Prostate gland (tissue), 2 donors: Measurements from ENCODE around the gene SMPX. TPM values are rescaled to one million over a fixed set of nuclear protein-coding genes. Genes with fewer than 3 reads are reported as not detected.

Source experiments
- DNase-seq: peaks from one replicate; pipeline ENCODE4 v3.0.0-alpha.2; 2019; ENCODE audit warnings: low spot score
- H3K27ac ChIP-seq, 2 donors: fragments of 200-600 bp; sonication (generic); 2 replicates each; pipeline ENCODE4 v1.5.1; 2017 to 2019
- H3K27me3 ChIP-seq: fragments of 200-600 bp; sonication (generic); replicated peaks from 2 replicates; pipeline ENCODE4 v1.5.1; 2019; ENCODE audit not compliant: insufficient read depth
- H3K36me3 ChIP-seq, 2 donors: fragments of 200-600 bp; sonication (generic); 1 replicate in 1 of 2; 2 replicates in 1 of 2; pipeline versions ENCODE4 v1.5.1 to v1.8.1; 2017 to 2019
- H3K4me1 ChIP-seq: fragments of 200-600 bp; sonication (generic); replicated peaks from 2 replicates; pipeline ENCODE4 v1.5.1; 2019
- H3K4me3 ChIP-seq, 2 donors: fragments of 200-600 bp; sonication (generic); 2 replicates each; pipeline ENCODE4 v1.5.1; 2017 to 2019
- H3K9me3 ChIP-seq: fragments of 200-600 bp; sonication (generic); 2 replicates; pipeline ENCODE4 v1.5.1; 2017
- POLR2A ChIP-seq: fragments of 450-650 bp; IDR thresholded peaks from one replicate; pipeline ENCODE4 v1.6.1; 2016; ENCODE audit warnings: antibody characterized with exemption, mild to moderate bottlenecking
- POLR2AphosphoS5 ChIP-seq: sonication (generic); formaldehyde crosslinking; IDR thresholded peaks from one replicate; pipeline ENCODE4 v1.6.1; 2017; ENCODE audit warnings: antibody characterized with exemption
- WGBS: methylation state at CpG from one replicate; pipeline ENCODE4 v1.1.5; 2018; 5-methylcytosine and 5-hydroxymethylcytosine counted together
- intact Hi-C: fragments of 100-400 bp; cut with DNase I; formaldehyde crosslinking; loops from one replicate; pipeline ENCODE4 v1.14.2; 2022
- total RNA-seq, 2 donors: library from RNA; depleted of rRNA; stranded (reverse); fragments of >200 nt; gene quantifications; one replicate each; pipeline ENCODE4 v1.1.0, GENCODE V29; 2016
- TF ChIP-seq, protein P1 (sequence below), 4 experiments: fragments of 200-600 bp in 2 of 4; fragments of 450-650 bp in 2 of 4; sonication (generic) in 2 of 4; IDR thresholded peaks; 1 replicate in 3 of 4; 2 replicates in 1 of 4; pipeline ENCODE4 v1.5.1; 2016 to 2019; ENCODE audit warnings: antibody characterized with exemption in 4 of 4, mild to moderate bottlenecking in 2 of 4, moderate library complexity in 2 of 4

Gene SMPX
- total RNA-seq, 2 donors from 2014 or later, result 4.2 TPM; not detected in 1

DNA sequence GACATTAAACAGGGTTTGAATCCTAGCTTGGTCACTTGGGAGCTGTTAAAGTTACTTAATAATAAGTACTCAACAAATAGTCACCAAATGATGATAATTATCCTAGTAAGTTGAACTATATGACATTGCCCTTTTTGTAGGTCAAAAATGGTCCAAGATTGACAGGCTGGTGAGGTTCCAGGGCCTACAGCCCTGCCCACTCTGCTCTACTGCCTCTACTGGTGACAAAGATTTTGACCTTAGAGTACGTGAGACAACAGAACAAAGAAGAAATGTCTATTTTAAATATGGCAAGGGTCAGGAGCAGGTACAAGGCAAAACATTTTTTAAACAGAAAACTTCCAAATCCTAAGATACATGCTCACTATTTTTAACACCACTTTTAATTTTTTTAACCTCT, 572 bp upstream of the SMPX start:
- no peaks in the 10 kb centered on the region for H3K36me3 ChIP-seq
- intact Hi-C loops, result no loop called here

DNA sequence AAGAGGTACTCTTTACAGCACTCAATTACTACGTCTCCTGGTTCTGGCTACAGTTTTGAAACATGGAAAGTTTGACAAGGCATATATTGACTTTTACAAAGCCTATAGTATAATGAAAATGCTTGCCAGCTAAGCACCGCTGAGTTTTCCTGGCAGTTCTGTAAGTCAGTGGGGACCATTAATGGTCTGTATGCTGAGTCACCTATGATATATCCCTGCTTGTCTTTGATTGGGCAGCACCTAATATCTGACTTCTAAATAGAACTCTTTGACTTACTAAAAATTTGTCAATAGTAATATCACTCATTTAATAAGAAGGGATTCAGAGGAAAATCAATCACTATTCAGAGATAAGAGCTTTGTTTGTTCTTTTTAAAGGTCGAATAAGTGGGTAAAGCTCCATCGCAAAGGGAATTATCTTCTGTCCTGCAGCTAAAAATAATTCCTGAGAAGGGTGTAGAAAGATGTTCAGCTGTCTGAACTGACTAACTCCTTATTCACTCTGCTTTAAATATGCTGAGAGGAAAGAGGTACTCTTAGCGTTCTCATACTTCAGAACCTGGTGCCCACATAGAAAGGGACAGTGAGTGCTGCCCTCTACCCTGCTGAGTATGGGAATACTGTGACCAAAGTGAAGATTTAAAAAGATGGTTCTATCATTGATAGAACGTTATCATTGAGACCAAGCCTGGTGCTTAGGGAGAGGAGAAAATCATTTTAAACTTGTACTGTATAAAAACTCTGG, 959 bp downstream of the SMPX start:
- Histone ChIP-seq H3K4me1 (no peaks in the 10 kb centered on the region), H3K9me3 (no peaks in the 10 kb centered on the region), H3K36me3 (no peaks in the 10 kb centered on the region), H3K27me3 (no peaks in the 10 kb centered on the region), H3K4me3 (no peak overlapping the region), H3K27ac (no peak overlapping the region)
- whole genome bisulfite sequencing, result 78% methylated on average over 6 of the region's 6 CpGs
- intact Hi-C loops, result no loop called here
- no peak for DNase-seq
- TF ChIP-seq, protein P1, sequence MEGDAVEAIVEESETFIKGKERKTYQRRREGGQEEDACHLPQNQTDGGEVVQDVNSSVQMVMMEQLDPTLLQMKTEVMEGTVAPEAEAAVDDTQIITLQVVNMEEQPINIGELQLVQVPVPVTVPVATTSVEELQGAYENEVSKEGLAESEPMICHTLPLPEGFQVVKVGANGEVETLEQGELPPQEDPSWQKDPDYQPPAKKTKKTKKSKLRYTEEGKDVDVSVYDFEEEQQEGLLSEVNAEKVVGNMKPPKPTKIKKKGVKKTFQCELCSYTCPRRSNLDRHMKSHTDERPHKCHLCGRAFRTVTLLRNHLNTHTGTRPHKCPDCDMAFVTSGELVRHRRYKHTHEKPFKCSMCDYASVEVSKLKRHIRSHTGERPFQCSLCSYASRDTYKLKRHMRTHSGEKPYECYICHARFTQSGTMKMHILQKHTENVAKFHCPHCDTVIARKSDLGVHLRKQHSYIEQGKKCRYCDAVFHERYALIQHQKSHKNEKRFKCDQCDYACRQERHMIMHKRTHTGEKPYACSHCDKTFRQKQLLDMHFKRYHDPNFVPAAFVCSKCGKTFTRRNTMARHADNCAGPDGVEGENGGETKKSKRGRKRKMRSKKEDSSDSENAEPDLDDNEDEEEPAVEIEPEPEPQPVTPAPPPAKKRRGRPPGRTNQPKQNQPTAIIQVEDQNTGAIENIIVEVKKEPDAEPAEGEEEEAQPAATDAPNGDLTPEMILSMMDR (IDR thresholded peaks at IDR 0.05), result no peak
- TF ChIP-seq POLR2A (no peak), POLR2AphosphoS5 (no peak)

More for the DNA sequence above, 572 bp upstream of the SMPX start:
- H3K9me3 ChIP-seq, result no peaks in the 10 kb centered on the region
- WGBS, result 93% methylated on average over 1 of the region's 1 CpG
- no peak overlapping the region for H3K4me3 ChIP-seq
- DNase-seq, result no peak
- H3K27me3 ChIP-seq, result no peaks in the 10 kb centered on the region
- TF ChIP-seq POLR2AphosphoS5 (no peak), POLR2A (no peak)
- TF ChIP-seq, protein P1 (IDR thresholded peaks at IDR 0.05), result no peak
- no peaks in the 10 kb centered on the region for H3K4me1 ChIP-seq
- no peak overlapping the region for H3K27ac ChIP-seq

DNA sequence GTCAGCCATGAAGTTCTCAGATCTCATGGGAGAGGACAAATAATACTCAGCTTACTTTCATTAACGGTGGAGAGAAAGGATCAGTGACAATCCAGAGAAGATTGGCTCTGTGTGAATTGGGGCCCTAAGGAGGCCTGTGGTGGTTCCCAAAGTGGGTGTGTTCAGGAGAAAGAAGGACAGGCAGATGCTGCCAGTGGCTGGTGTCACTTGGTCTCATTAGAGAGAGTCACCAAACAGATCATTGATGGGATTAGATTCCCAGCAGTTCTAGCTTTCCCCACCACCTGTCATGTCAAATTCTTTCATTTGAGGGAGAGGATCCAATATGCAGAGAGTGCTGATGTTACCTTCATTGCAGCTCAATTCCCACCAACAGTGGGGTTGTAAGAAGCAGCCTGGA, 8.0 kb downstream of the SMPX start:
- no peaks in the 10 kb centered on the region for H3K27me3 ChIP-seq
- WGBS, result 78% methylated on average over 1 of the region's 1 CpG
- no peaks in the 10 kb centered on the region for H3K4me1 ChIP-seq
- no peak for DNase-seq
- H3K4me3 ChIP-seq, result no peak overlapping the region
- no peaks in the 10 kb centered on the region for H3K9me3 ChIP-seq
- intact Hi-C loops, result loop anchor here (10.0 kb wide), 1 partner anchor 1225 kb away; no protein-coding TSS in a partner anchor
- TF ChIP-seq, protein P1 (IDR thresholded peaks at IDR 0.05), result no peak
- TF ChIP-seq POLR2AphosphoS5, result no peak
- no peak for TF ChIP-seq POLR2A
- no peak overlapping the region for H3K27ac ChIP-seq
- H3K36me3 ChIP-seq, result no peaks in the 10 kb centered on the region

DNA sequence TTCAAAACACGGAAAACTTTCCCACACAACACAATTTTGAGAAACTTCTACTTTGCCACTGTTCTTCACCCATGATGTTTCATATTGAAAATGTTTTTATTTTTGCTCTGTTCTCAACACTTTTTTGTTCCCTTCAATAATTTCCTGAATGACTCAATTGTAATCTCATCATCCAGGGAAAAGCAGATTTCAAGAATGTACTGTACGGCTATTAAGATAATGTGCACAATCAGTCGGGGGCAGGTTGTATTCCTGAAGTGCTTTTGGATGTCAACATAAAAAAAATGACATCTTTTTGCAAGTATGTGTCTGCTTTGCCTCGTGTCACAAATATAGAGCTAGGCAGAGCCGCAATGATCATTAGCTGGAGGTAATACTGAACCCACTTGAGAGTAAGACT, 9.7 kb downstream of the SMPX start:
- Histone ChIP-seq H3K36me3 (no peaks in the 10 kb centered on the region), H3K27me3 (no peaks in the 10 kb centered on the region), H3K27ac (no peak overlapping the region), H3K9me3 (no peaks in the 10 kb centered on the region), H3K4me1 (no peaks in the 10 kb centered on the region), H3K4me3 (no peak overlapping the region)
- WGBS, result 51% methylated on average over 5 of the region's 5 CpGs
- DNase-seq, result no peak
- TF ChIP-seq, protein P1 (IDR thresholded peaks at IDR 0.05), result no peak
- TF ChIP-seq POLR2AphosphoS5 (no peak), POLR2A (no peak)
- intact Hi-C loops, result loop anchor here (10.0 kb wide), 1 partner anchor 1223 kb away; no protein-coding TSS in a partner anchor

DNA sequence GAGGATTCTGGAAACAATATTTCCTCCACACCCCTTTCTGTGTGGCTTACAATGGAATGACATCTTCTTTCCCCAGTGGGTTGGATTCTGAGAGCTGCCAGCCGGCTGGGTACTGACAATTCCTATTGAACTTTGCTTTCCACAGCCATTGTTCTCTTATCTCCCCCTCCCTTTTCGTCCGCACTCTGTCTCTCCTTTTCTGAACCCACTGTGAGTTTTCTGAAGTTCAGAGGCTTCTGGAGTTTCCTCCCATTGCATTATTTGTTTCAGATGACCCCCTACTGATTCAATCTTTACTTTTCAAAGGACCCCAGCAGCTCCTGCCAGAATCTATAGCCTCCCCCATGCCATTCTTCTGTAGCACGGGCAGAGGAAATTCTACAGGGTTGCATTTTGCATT, 10.4 kb downstream of the SMPX start:
- no peak for DNase-seq
- no peaks in the 10 kb centered on the region for H3K36me3 ChIP-seq
- TF ChIP-seq, protein P1 (IDR thresholded peaks at IDR 0.05), result no peak
- TF ChIP-seq POLR2AphosphoS5, result no peak
- intact Hi-C loops, result loop anchor here (10.0 kb wide), 1 partner anchor 1223 kb away; no protein-coding TSS in a partner anchor
- no peaks in the 10 kb centered on the region for H3K27me3 ChIP-seq
- H3K4me1 ChIP-seq, result no peaks in the 10 kb centered on the region
- H3K27ac ChIP-seq, result no peak overlapping the region
- WGBS, result 23% methylated on average over 4 of the region's 4 CpGs
- H3K4me3 ChIP-seq, result no peak overlapping the region
- H3K9me3 ChIP-seq, result no peaks in the 10 kb centered on the region
